ENCODE results near the gene MYOF.
"Not testable (repeated sequence)": the region's sequence is repeated elsewhere in the genome, so short reads cannot be mapped to it uniquely, and the experiment has no call there.

MYOF gene

GRCh38 chr10:93436591-93437085 is 45.5 kb downstream of the MYOF start:
- no peak for FAIRE-seq
- no peak for DNase-seq (ENCODE audit: insufficient read length, low spot score)

DNA sequence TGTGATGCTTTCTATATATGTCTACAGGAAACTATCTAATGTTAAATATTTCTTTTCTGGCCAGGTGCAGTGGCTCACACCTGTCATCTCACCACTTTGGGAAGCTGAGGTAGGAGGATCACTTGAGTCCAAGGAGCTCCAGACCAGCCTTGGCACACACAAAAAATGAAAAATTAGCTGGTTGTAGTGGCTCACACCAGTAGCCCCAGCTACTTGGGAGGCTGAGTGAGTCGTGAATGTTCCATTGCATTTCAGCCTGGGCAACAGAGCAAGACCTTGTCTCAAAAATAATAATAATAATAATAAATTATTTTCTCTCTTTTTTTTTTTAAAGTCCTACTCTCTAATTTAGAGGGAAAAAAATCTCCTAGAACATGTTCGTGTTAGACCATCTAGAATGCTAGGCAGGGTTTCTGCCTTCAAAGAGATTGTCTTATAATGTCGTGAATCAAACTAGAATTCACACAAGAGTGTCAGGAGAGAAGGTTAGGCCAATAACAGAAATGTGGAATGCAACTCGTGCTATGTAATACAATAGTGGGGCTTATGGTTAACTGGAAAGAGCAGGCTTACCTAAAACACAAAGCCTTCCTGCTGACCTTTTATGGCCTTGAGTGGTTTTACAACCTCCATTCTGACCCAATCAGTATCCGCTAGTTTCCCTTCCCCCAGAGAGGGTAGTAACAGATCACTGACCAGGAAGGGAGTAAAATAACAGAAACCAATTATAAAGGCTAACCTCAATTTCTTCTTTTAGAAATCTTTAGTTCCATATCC is 46.3 kb downstream of the MYOF start:
- DNase-seq (ENCODE audit: insufficient read length, low spot score) (no peak), FAIRE-seq (no peak)

- FAIRE-seq = no peak
Observed at GRCh38 chr10:93434991-93435491, 47.1 kb downstream of the MYOF start.

DNA sequence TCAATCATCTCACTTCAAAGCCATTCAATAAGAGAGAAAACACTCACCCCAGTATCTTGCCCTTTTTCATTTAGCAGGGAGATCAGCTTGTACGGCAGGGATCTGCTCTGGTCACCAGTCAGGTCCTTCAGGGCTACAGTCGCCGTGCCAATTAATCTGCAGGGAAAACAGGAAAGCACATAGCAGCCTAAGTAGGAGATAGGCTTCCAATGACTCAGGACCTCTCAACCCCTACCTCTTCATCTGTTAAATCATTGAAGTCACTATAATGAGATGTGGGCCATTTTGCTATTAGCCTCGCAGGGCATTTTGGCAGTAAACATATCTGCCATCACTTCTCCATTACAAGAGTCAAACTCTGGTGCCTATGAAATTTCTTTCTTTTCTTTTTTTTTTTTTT is 50.8 kb downstream of the MYOF start:
- no peak for FAIRE-seq
- no peak for DNase-seq (ENCODE audit: insufficient read length, low spot score)

More at GRCh38 chr10:93434991-93435491, 47.1 kb downstream of the MYOF start:
- no peak for DNase-seq (ENCODE audit: insufficient read length, low spot score)

GRCh38 chr10:93425861-93426260 is 56.3 kb downstream of the MYOF start:
- DNase-seq (ENCODE audit: insufficient read length, low spot score) (no peak), FAIRE-seq (no peak)

DNA sequence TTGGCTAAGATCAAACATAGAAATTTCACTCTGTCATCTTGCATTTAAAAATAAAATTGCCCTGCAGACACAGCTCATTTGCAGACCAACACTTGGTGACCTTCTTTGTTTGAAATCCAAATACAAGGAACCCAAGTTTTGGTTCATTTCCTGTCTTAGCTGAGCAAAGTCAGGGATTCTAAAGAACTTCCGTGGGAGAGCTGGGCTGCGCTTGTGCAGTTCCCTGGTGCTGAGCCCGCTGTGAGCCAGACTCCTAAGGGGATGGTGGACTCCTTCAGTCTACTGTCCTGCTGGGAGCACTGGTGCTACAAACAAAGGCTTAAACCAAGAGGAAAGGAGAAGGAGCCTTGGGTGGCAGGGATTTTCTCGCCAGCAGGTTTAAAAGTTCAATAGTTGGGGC is 60.0 kb downstream of the MYOF start:
- DNase-seq (ENCODE audit: insufficient read length, low spot score) = no peak
- no peak for FAIRE-seq

DNA sequence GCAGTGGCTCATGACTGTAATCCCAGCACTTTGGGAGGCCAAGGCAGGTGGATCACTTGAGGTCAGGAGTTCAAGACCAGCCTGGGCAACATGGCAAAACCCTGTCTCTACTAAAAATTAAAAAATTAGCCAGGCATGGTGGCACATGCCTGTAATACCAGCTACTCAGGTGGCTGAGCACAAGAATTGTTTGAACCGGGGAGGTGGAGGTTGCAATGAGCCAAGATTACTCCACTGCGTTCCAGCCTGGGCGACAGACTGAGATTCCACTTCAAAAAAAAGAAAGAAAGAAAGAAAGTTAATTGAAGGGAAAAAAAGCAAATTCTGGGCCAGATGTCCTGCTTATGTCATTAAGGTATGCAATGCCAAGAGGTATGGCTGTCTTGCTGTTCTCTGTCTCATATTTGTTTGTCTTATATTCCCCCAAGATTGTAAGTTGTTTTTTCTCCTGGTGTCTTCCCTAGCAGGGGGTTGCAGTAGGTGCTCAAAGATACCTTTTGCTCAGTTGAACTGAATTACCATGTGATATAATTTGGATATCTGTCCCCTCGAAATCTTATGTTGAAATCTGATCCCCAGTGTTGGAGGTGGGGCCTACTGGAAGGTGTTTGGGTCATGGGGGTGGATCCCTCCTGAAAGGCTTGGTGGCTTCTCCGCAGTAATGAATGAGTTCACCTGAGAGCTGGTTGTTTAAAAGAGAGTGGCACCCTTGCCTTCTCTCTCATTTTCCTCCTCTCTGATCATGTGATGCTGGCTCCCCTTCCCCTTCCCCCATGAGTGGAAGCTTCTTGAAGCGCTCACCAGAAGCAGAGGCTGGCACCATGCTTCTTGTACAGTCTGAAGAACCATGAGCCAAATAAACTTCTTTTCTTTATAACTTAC is 60.9 kb downstream of the MYOF start:
- no peak for DNase-seq (ENCODE audit: insufficient read length, low spot score)
- FAIRE-seq = no peak

GRCh38 chr10:93420091-93420490 is 62.0 kb downstream of the MYOF start:
- FAIRE-seq (no peak), DNase-seq (ENCODE audit: insufficient read length, low spot score) (no peak)

DNA sequence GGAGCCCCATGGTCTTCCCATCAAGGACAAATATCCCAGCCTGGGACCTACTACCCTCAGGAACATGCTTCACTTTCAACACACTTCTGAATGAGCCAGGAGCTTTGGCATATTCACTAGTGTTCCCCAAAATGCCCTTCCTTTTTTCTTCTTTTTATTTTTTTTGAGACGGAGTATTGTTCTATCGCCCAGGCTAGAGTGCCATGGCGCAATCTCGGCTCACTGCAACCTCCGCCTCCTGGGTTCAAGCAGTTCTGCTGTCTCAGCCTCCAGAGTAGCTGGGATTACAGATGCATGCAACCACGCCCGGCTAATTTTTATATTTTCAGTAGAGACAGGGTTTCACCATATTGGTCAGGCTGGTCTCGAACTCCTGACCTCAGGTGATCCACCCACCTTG is 63.1 kb downstream of the MYOF start:
- FAIRE-seq; DNase-seq (ENCODE audit: insufficient read length, low spot score): not testable (repeated sequence)

- no peak for DNase-seq (ENCODE audit: insufficient read length, low spot score)
- FAIRE-seq = no peak
Observed at GRCh38 chr10:93417921-93418320, 64.2 kb downstream of the MYOF start.

- DNase-seq (ENCODE audit: insufficient read length, low spot score) (no peak), FAIRE-seq (peak; percentile 31)
Observed at GRCh38 chr10:93417266-93417665, 64.9 kb downstream of the MYOF start.

GRCh38 chr10:93416824-93417223 is 65.3 kb downstream of the MYOF start:
- FAIRE-seq (no peak), DNase-seq (ENCODE audit: insufficient read length, low spot score) (no peak)

- DNase-seq (ENCODE audit: insufficient read length, low spot score) (no peak), FAIRE-seq (no peak)
Observed at GRCh38 chr10:93415693-93416092, 66.4 kb downstream of the MYOF start.

DNA sequence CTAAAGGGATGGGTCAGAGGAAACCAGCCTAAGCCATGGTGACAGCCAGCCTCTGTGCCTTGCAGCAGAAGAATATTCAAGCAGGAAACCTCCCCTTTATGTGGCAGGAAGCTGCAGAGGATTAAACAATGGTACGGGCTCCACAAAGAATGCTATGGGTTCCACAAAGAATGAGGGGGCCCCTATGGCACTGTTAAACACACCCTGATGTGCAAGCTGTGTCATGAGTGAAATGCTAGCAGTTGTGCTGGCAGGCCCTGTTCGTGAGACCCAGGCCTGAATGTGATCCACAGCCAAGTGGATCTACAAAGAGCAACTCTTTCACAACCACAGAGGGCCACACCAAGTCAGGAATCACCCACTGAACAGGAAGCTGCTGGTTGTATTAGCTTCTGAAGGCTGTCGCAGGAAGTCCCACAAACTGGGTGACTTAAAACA is 68.9 kb downstream of the MYOF start:
- FAIRE-seq = no peak

GRCh38 chr10:93412801-93413200 is 69.3 kb downstream of the MYOF start:
- DNase-seq (ENCODE audit: insufficient read length, low spot score) (no peak), FAIRE-seq (no peak)

More for the DNA sequence above, 68.9 kb downstream of the MYOF start:
- no peak for DNase-seq (ENCODE audit: insufficient read length, low spot score)

- no peak for FAIRE-seq
Observed at GRCh38 chr10:93410697-93411348, 71.3 kb downstream of the MYOF start.

GRCh38 chr10:93408783-93409182 is 73.4 kb downstream of the MYOF start:
- FAIRE-seq (no peak), DNase-seq (ENCODE audit: insufficient read length, low spot score) (no peak)

More at GRCh38 chr10:93410697-93411348, 71.3 kb downstream of the MYOF start:
- DNase-seq (ENCODE audit: insufficient read length, low spot score) = no peak

DNA sequence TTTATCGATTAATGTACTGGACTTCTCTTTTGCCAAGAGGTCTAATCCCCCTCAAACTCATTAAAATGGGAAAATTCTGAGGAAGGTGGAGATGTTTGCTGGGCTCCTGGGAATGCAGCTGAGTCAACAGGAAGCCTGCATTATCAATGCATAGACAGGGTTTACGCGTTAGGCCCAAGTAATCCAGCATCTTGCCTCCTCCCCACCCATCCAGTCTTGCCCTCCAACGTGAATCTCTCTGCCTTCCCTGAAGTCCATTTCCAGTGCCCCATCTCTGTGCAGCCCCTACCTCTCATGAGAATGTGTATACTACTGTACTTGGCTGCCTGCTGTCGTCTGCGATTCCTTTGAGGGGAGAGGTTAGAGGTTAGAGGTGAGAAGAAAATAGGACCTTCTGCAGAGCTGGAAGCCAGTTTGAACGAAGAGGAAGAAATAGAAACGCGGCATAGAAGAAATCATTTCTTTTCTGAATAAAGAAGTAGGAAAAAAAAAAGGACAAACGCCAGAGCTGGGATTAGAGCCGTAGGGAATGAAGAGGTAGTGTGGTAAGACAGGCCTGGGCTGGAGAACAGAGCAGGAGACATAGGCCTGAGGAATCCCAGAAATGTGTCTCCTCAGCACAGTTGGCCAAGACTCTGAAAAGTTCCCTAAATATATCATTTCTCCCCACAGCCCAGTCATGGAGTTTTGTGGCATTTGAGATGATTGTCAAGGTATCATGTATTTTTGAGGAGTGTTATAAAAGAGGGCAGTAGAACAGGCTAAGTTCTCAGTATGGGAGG is 75.6 kb downstream of the MYOF start:
- peak; percentile 17 for DNase-seq (ENCODE audit: insufficient read length, low spot score)
- peak; percentile 23 for FAIRE-seq

- DNase-seq (ENCODE audit: insufficient read length, low spot score) (no peak), FAIRE-seq (no peak)
Observed at GRCh38 chr10:93404048-93404354, 78.1 kb downstream of the MYOF start.
